HG03196 (cell line): ENCODE data around the gene TMEM182.

Experiments
- ATAC-seq: cut with Tn5 transposase; IDR thresholded peaks from one replicate; pipeline ENCODE4 v1.9.1; 2021; ENCODE audit not compliant: unreplicated experiment

Gene TMEM182

DNA sequence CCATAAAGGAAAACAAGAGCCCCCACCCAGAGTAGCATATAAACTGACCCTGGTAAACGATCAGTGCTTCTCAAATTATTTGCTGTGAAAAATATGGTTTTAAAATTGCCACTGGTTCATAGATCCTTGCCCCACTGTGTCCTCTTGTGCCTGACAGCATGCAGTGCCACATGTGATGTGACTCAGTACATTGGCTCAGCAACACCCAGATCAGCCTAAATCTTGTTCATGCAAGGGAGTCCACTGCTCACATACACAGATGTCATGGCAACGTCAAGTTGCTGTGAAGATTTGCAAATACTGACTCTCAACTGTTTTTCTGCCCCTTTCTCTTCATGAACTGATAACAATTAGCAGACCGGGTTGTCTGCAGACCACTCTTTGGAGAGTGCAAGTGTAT lies 91.0 kb downstream of the TMEM182 start:
- no peak for ATAC-seq
